Effector memory CD8-positive, alpha-beta T cell (primary cell): ENCODE data around the gene ZNF488.
"Not testable (repeated sequence)": the region's sequence is repeated elsewhere in the genome, so short reads cannot be mapped to it uniquely, and the experiment has no call there.

Experiments
- ATAC-seq: fragments of 150-1000 bp; cut with Tn5 transposase; replicated peaks from 2 replicates; pipeline ENCODE4 v1.10.0; 2021; ENCODE audit warnings: mild to moderate bottlenecking, moderate library complexity
- DNase-seq, 3 experiments: peaks; one replicate each; pipeline ENCODE4 v3.0.0; 2021
- H3K27ac Mint-ChIP-seq, 2 donors: one replicate each; pipeline ENCODE4 v1.8.0; 2022; ENCODE audit warnings: mild to moderate bottlenecking in 2 of 2, mixed read lengths in 2 of 2, moderate library complexity in 2 of 2
- H3K27me3 Mint-ChIP-seq, 2 donors: one replicate each; pipeline ENCODE4 v1.8.0; 2022; ENCODE audit warnings: mixed read lengths in 2 of 2
- H3K36me3 Mint-ChIP-seq: one replicate; pipeline ENCODE4 v1.8.0; 2022; ENCODE audit warnings: mild to moderate bottlenecking, moderate library complexity, mixed read lengths; ENCODE audit not compliant: insufficient read depth
- H3K4me1 Mint-ChIP-seq, 2 donors: one replicate each; pipeline ENCODE4 v1.8.0; 2022; ENCODE audit warnings: low read depth in 2 of 2, mixed read lengths in 2 of 2
- H3K4me3 Mint-ChIP-seq, 2 donors: one replicate each; pipeline ENCODE4 v1.8.0; 2022; ENCODE audit warnings: mild to moderate bottlenecking in 2 of 2, mixed read lengths in 2 of 2, moderate library complexity in 2 of 2
- H3K9me3 Mint-ChIP-seq, 2 donors: one replicate each; pipeline ENCODE4 v1.8.0; 2022; ENCODE audit warnings: mixed read lengths in 2 of 2

The ZNF488 gene

DNA sequence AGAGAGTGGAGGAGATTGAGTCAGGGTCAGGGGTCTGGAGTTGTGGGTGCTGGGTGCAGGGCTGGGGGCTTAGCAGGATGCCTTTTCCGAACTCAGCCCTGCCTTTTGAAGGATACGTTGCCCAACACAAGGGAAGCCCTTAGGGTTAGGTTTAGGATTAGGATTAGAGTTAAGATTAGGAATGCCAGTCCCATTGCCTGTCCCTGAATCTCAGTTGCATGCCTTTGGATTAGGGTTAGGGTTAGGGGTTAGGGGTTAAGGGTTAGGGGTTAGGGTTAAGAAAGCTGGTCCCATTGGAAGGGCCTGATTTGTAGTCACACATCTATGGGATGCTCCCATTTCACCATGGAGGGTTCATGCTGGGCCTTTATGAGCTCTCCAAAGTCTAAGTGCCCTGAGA is 20.8 kb upstream of the ZNF488 start:
- Mint-ChIP-seq H3K36me3 (no peaks in the 10 kb centered on the region), H3K27me3 (peaks cover 14 to 22% of the 10 kb centered on the region in 2 donors), H3K9me3 (no peaks in the 10 kb centered on the region), H3K4me3 (no peak overlapping the region), H3K27ac (no peak overlapping the region), H3K4me1 (peaks cover 0 to 2% of the 10 kb centered on the region in 2 donors)
- DNase-seq = no peak
- ATAC-seq = no peak

DNA sequence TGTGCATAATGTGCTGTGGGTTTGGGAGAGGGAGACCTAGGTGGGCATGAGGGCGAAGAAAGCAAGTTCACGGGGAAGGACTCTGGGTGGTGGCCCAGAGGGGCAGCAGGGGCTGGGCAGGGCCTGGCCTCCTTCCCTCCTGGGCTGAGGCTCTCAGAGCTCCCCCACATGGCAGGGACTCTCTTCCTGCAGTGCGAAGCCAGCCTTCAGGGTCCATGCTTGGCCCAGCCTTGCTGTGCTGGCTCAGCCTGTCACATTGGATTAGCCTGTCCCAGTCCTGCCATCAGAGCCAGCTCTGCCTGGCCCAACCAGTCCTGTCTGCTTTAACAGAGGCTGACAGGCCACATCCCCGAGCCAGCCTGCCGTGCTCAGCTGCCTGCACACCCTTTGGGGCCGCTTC is 20.4 kb upstream of the ZNF488 start:
- no peaks in the 10 kb centered on the region for H3K36me3 Mint-ChIP-seq
- H3K27me3 Mint-ChIP-seq = peaks cover 18 to 22% of the 10 kb centered on the region in 2 donors
- no peak overlapping the region for H3K4me3 Mint-ChIP-seq
- no peak overlapping the region for H3K27ac Mint-ChIP-seq
- ATAC-seq (no peak), DNase-seq (no peak)
- H3K9me3 Mint-ChIP-seq = no peaks in the 10 kb centered on the region
- H3K4me1 Mint-ChIP-seq = peaks cover 0 to 2% of the 10 kb centered on the region in 2 donors

DNA sequence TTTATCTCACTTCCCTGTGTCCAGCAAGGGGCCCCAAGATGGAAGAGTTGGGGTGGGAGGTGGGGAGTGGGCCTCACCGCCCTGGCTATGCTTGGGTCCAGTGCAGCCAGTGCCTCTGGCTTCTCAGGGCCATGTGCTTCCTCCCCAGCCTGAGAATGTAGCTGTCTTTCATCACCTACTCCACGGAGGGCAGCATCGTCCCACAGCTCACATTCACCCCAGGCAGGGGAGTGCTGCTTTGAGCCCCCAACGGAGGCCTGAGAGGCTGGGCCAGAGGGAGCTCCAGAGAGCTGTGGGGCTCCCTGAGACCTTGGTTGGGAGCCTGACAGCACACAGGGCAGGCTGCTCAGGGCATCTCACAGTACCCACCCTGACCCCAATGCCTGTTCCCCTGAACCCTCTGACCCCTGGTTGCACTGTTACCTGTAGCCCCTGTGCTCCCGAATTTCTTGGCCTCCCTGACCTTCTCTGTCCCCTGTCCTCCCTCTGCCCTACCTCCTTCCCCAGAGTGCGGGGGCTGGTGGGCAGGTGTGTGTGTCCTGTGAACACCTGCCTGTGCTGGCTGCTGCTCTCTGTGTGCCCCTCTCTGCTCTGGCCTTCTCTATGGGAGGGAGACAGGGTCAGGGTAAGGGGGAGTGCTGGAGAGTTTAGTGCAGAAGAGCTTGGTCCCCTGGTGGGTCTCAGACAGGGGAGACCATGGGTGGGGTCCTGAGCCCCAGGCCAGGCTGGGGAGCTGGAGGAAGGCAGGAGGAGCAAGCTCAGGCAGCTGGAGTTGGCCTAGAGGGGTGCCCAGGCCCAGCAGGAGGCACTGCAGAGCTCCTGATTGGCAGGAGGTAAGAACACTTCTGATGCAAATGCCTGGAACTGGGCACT is 19.6 kb upstream of the ZNF488 start:
- ATAC-seq (no peak), DNase-seq (no peak)
- Mint-ChIP-seq H3K4me1 (peaks cover 0 to 2% of the 10 kb centered on the region in 2 donors), H3K27me3 (peaks cover 24 to 25% of the 10 kb centered on the region in 2 donors), H3K27ac (no peak overlapping the region), H3K9me3 (no peaks in the 10 kb centered on the region), H3K36me3 (no peaks in the 10 kb centered on the region), H3K4me3 (no peak overlapping the region)

DNA sequence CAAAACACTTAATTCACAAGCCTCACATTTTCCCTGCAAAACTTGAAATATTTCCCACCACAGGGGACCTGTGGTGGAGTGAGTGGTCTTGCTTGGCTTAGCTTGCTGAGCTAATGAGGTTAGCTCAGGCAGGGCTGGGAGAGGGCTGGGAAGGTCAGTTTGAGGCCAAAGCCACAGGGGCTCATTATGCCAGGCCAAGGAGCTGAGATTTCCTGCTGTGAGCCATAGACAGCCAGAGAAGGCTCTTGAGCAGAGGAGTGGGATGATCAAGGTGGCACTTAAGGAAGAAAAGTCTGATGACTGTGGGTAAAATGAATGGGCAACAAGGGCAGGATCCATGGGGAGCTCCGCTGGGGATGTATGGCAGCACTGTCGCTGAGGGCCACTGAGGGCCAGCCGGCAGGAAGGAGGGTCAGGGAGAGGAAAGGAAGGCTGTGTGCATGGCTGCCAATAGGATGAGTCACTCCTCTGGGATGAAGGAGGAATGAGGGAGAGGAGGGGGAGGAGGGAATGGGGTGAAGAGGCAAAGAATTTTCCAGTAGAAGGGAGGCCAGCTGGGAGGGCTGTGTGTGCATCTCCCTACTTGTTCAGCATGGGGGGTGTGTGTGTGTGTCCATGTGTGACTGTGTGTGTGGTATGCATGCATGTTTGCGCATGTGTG is 18.7 kb upstream of the ZNF488 start:
- H3K27ac Mint-ChIP-seq = no peak overlapping the region
- peaks cover 31 to 33% of the 10 kb centered on the region in 2 donors for H3K27me3 Mint-ChIP-seq
- H3K36me3 Mint-ChIP-seq = no peaks in the 10 kb centered on the region
- H3K4me3 Mint-ChIP-seq = no peak overlapping the region
- ATAC-seq (no peak), DNase-seq (no peak)
- no peaks in the 10 kb centered on the region for H3K9me3 Mint-ChIP-seq
- peaks cover 0 to 2% of the 10 kb centered on the region in 2 donors for H3K4me1 Mint-ChIP-seq

DNA sequence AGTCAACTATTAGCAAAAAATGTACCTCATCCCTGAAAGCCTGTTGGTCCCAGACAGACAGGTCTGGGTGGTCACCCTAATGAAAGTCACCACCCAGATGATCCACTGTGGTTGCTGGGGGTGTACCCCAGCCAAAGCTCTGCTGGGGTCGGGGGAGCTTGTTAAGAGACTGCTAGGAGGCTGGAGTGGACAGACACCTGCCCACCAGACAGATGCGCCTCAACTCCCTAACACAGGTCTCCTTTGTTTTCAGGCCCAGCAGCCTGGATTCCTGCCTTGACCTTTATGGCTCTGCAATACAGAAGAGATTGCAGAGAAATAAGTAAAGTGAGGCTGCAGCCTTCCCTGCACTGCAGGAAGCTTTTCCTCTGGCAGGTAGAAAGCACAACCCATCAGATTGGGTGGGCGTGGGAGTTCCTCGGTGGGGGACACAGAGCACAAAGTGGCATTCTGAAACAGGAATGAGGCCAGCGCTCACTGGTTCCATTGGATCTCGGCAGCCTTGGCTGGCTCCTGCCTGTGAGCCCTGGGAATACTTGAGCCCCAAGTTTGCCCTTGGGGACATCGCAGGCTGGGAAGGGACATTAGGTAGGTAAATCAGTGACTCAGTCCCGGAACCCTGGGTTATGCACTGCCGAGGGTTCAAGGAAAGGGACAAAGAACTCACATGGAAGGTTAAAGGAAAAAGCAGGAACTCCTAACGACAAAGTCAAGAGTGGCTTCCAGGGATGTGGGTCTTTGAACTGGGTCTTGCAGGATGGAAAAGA is 18.0 kb upstream of the ZNF488 start:
- Mint-ChIP-seq H3K36me3 (no peaks in the 10 kb centered on the region), H3K4me1 (peaks cover 0 to 2% of the 10 kb centered on the region in 2 donors), H3K4me3 (no peak overlapping the region), H3K27ac (no peak overlapping the region), H3K27me3 (peaks cover 32 to 33% of the 10 kb centered on the region in 2 donors), H3K9me3 (no peaks in the 10 kb centered on the region)
- DNase-seq (no peak), ATAC-seq (no peak)

DNA sequence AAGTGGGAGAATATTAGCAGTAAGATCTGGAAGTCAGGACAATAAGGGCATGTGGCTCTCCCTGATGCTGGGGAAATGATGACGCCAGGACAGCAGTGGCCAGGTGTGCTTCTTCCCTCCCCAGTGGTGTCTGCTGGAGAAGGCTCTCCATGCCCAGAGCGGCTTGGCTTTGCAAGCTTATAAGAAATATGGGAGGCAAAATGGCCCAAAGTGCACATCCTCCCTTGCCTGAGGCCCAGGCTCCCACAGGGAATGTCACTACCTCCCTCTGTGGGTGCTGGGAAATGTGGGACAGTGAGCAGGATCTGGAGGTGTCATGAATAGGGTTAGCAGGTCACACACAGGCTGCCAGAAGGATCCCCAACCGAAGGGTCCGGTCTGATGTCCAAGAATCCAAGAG is 17.1 kb upstream of the ZNF488 start:
- Mint-ChIP-seq H3K4me3 (no peak overlapping the region), H3K9me3 (no peaks in the 10 kb centered on the region), H3K27ac (no peak overlapping the region), H3K4me1 (peaks cover 0 to 2% of the 10 kb centered on the region in 2 donors), H3K27me3 (peaks cover 41% of the 10 kb centered on the region in 2 donors), H3K36me3 (no peaks in the 10 kb centered on the region)
- DNase-seq (no peak), ATAC-seq (no peak)

DNA sequence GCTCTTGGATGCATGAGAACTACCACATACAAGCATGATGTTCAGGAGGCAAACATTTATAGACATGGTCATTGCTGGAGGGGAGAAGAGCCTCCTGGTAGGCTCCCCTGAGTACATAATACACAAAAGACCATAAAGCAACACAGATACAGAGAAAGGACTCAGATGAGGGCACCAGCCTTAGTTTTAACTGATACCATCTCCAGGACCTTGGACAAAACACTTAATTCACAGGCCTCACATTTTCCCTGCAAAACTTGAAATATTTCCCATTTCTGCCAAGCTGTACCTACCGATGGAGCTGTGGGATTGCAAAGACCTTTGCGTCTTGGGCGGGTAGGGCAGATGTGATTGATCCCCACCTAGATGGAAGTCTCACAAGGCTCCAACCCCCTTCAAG is 16.7 kb upstream of the ZNF488 start:
- Mint-ChIP-seq H3K36me3 (no peaks in the 10 kb centered on the region), H3K9me3 (no peaks in the 10 kb centered on the region), H3K27me3 (peaks cover 45% of the 10 kb centered on the region in 2 donors), H3K27ac (no peak overlapping the region), H3K4me1 (peaks cover 0 to 2% of the 10 kb centered on the region in 2 donors), H3K4me3 (no peak overlapping the region)
- ATAC-seq (no peak), DNase-seq (no peak)

DNA sequence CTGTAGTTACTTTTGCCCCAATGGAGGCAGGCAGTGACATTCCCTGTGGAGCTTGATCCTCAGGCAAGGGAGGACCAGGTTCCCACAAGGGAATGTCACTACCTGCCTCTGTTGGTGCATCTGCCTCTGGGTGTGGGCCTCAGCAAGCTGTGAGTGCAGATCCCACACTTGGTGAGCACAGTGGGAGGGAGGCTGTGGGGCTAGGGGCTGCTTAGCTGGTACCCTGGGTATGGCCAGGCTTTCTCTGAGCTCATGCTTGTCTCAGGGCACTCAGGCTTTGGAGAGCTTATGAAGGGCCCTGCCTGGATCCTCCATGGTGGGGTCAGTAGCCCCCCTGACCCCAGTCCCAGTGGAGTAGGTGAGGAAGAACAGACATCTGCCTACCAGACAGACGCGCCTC is 16.2 kb upstream of the ZNF488 start:
- ATAC-seq (no peak), DNase-seq (no peak)
- Mint-ChIP-seq H3K36me3 (no peaks in the 10 kb centered on the region), H3K4me1 (peaks cover 0 to 2% of the 10 kb centered on the region in 2 donors), H3K27me3 (peaks cover 47 to 51% of the 10 kb centered on the region in 2 donors), H3K9me3 (no peaks in the 10 kb centered on the region), H3K4me3 (no peak overlapping the region), H3K27ac (no peak overlapping the region)

DNA sequence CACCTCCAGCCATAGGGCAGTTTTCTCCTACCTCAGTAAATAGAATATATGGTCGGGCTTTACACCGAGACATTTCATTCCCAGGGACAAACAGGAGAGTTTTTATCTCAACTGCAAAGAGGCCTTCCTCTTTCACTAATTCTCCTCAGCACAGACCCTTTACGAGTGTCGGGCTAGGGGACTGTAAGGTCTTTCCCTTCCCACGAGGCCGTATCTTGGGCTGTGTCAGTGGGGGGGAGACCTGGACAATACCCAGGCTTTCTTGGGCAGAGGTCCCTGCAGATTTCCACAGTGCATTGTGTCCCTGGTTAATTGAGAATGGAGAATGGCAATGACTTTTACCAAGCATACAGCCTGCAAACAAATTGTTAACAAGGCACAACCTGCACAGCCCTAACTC is 13.2 kb upstream of the ZNF488 start:
- Mint-ChIP-seq H3K4me3 (no peak overlapping the region), H3K27me3 (peaks cover 37 to 64% of the 10 kb centered on the region in 2 donors), H3K4me1 (peaks cover 0 to under 1% of the 10 kb centered on the region in 2 donors), H3K36me3 (no peaks in the 10 kb centered on the region), H3K27ac (no peak overlapping the region), H3K9me3 (no peaks in the 10 kb centered on the region)
- ATAC-seq (no peak), DNase-seq (no peak)

DNA sequence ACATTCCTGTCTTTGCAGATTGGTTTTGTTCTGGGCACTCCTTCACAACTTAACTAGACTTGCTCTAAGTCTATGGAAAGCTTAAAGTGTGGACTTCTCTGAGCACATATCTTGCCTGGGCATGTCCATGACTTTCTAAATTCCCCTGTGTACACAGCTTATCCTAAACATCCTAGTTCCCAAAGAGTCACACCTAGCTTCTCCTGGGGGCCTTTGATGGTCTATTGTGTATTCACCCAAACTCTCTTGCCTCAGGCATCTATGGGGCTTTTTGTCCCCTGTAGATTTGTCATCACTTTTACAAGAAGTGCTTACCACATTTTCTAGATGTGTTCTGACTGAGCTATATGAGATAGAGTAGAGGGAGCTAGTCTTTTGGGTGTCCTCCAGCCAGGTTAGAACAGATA is 12.2 kb upstream of the ZNF488 start:
- Mint-ChIP-seq H3K36me3 (no peaks in the 10 kb centered on the region), H3K27me3 (peaks cover 31 to 65% of the 10 kb centered on the region in 2 donors)
- ATAC-seq = no peak

DNA sequence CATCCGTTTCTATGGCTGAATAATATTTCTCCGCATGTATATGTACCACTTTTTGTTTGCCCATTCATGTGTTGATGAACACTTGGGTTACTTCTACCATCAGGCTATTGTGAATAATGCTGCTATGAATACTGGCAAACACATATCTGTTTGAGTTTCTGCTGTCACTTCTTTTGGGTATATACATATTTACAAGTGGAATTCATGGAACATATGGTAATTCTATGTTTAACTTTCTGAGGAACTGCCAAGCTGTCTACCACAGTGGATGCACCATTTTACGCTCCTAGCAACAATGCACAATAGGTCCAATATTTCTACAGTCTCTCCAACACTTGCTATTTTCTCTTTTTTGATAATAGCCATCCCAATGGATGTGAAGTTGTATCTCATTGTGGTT is 5.5 kb upstream of the ZNF488 start:
- Mint-ChIP-seq H3K27ac (no peak overlapping the region), H3K4me1 (peaks cover 3 to 4% of the 10 kb centered on the region in 2 donors), H3K4me3 (no peak overlapping the region), H3K9me3 (no peaks in the 10 kb centered on the region), H3K36me3 (no peaks in the 10 kb centered on the region), H3K27me3 (peaks cover 31 to 51% of the 10 kb centered on the region in 2 donors)
- ATAC-seq (no peak), DNase-seq (no peak)

More for the DNA sequence above, 12.2 kb upstream of the ZNF488 start:
- Mint-ChIP-seq H3K27ac (no peak overlapping the region), H3K9me3 (no peaks in the 10 kb centered on the region), H3K4me3 (no peak overlapping the region), H3K4me1 (no peaks in the 10 kb centered on the region)
- DNase-seq = no peak

DNA sequence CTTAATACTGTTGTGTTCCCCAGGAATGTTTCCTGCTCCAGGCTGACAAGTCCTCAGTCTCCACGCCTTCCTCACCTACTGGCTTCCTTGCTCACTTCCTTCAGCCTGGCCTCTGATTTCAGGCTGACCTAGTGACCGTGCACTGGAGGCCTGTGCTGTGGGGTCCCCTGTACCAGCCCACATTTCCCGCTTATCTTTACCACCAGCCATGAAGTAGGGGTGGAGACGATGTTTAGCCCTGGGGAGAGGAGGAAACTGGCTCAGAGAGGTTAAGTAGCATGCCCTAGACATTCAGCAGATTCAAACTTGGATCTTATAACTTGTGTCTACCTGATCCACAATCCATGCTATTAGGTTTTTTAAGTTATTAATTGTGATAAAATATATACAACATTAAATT is 4.8 kb upstream of the ZNF488 start:
- Mint-ChIP-seq H3K4me3 (no peak overlapping the region), H3K36me3 (no peaks in the 10 kb centered on the region), H3K4me1 (peaks cover 4 to 6% of the 10 kb centered on the region in 2 donors), H3K27ac (no peak overlapping the region), H3K27me3 (peaks cover 36 to 48% of the 10 kb centered on the region in 2 donors), H3K9me3 (no peaks in the 10 kb centered on the region)
- ATAC-seq = no peak
- DNase-seq = no peak

DNA sequence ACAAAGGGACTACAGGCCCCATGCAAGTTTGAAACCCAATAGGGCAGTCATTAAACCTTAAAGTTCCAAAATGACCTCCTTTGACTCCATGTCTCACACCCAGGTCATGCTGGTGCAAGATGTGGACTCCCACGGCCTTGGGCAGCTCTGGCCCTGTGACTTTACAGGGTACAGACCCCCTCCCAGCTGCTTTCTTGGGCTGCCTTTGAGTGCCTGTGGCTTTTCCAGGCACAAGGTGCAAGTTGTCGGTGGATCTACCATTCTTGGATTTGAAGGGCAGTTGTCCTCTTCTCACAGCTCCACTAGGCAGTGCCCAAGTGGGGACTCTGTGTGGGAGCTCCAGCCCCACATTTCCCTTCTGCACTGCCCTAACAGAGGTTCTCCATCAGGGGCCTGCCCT is 2.0 kb upstream of the ZNF488 start:
- not testable (repeated sequence) for H3K4me3 Mint-ChIP-seq, H3K36me3 Mint-ChIP-seq, H3K9me3 Mint-ChIP-seq, DNase-seq, H3K27ac Mint-ChIP-seq, ATAC-seq
- Mint-ChIP-seq H3K4me1 (peaks cover 11% of the 10 kb centered on the region in 2 donors), H3K27me3 (peaks cover 43 to 60% of the 10 kb centered on the region in 2 donors)
